GM21723 (cell line): ENCODE data around the gene C5.

Source experiments
- ATAC-seq: cut with Tn5 transposase; IDR thresholded peaks from one replicate; pipeline ENCODE4 v1.9.1; 2021; ENCODE audit warnings: mild to moderate bottlenecking, moderate library complexity; ENCODE audit not compliant: unreplicated experiment

C5 gene

DNA sequence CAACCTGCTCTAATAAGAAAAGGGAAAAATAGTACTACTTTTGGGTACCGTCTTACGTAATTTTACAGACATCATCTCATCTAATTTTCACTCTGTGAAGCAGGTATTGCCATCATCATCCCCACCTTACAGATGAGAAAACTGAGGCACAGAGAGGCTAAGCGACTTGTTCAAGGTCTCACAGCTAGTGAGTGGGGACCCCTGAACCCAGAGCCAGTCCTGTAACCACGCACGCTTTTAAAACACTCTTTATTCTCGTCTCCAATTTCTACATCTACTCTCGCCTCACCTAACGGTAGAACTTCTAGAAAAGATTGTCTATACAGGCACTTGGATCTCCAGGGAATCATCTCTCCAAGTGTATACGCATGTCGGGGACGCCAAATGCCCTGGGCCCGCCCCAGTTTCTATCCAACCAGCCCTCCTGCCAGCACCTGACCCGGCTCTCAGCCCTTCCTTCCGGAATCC lies 122.0 kb downstream of the C5 start:
- ATAC-seq = peak; percentile 0

DNA sequence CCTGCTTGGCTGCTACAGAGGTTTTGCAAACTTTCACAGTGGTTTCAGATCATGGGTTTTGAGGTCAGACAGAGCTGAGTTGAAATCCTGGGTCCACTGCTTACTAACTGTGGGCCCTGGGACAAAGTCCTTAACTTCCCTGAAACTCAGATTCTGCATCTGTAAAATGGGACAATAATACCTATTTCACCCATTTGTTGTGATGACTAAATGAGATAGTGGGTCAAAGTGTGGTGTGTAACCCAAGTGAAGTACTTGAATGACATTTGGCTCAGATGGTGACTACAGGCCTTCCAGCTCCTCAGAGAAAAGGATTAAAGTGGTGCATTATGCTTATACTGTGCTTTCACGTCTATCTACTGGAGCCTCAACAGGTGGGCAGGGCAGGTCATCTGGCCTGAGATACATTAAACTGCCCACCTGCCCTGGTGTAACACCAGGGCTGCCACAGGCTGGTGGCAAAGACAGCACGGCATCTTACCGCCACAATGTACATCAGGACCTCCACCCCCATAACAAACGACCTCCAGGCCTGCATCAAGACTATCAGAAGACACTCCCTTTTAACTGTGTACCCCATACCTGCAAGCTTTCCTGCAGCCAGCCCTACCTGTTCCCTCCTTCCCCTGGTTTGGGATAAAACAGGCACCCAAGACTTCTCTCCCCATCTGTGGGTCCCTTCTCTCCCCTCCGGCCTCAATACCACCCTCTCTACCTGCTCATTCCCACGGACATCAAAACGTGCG lies 122.6 kb downstream of the C5 start:
- ATAC-seq = no peak

DNA sequence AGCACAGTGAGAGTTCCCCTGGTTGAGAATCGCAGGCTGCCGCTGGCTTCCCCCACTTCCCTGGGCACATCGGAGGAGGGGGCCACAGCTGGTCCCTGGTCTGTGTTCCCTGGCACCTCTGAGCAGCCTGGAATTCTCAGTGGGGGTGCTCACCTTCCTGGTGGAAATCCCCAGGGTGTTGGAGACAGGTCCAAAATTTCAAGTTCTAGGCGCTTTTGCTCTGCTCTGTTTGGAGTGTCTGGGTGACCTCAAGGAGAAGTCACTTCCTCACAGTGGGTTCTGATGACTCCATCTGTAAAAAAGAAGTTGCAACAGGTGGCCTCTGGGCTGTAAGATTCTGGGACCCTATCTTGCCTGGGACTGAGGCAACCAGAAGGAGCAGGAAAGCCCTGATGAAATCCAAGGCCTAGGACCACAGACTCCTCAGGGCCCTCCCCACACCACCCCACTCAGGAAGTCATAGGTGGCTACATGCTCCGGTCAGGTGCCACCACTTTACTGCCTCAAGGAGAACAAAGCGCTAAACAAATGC lies 123.6 kb downstream of the C5 start, which contains the start of gene TRAF1:
Gene TRAF1 (minus strand): TSS at position 400 of the 532 bp plus-strand sequence. CDS start 721 bp downstream, outside the sequence.
- ATAC-seq = peak; percentile 14

- ATAC-seq = peak; percentile 35
These were observed 124.3 kb downstream of the C5 start for GRCh38 chr9:120925535-120926396.

- no peak for ATAC-seq
These were observed 125.2 kb downstream of the C5 start for GRCh38 chr9:120924698-120925534.

DNA sequence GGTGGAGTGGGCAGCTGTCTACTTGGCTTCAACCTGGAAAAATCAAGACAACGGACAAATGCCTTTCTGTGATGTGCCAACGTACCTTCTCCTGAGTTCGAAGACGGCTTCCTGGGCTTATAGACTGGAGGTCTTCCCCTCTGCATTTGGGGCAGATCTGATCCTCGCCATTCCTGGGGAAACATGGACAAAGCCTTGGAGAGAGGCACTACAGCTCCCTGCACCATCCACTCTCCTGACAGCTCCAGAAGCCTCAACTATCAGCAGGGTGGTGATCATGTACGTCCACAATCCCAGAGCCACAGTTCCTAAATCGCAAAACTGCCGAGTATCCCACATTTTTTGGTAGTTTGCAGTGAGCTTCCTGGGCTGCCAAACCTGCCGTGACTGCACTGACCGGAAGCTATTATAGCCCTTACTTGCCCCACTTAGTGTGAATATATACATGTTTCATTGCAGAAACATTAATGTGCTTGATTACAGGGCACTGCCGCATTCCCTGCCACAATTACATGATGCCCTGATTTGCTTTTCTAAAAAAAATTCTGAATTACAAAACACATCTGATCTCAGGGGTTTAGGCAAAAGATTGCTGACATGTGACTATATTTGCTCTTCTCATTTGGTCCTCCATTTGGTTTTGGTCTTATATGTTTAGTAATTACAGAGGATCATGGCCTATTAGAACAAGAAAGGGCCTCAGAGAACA lies 126.3 kb downstream of the C5 start:
- ATAC-seq = no peak

GRCh38 chr9:120922404-120923195 lies 127.5 kb downstream of the C5 start:
- ATAC-seq = no peak

DNA sequence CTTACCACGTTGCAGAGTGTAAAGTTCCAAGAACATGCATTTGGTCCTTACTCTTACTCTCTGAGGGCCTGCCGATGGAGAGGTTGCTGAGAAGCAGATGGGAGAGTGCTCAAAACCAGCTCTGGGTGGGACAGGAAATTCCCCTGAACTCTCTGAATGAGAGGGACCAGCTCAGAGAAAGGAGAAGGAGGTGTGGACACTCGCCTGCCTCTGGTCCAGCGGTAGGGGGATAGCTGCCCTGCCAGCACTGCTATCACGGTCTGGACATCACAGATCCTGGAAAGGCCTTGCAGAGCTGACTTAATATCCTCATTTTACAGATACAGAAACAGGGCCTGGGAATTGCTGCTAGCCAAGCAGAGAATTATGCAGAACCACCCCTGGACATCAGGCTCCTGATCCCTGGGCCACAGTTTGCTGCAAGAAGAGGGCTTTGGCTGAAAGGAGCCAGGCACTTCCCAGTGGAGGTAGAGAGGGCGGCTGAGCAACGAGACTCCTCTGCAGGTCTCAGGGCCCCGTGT lies 128.4 kb downstream of the C5 start:
- ATAC-seq = no peak

DNA sequence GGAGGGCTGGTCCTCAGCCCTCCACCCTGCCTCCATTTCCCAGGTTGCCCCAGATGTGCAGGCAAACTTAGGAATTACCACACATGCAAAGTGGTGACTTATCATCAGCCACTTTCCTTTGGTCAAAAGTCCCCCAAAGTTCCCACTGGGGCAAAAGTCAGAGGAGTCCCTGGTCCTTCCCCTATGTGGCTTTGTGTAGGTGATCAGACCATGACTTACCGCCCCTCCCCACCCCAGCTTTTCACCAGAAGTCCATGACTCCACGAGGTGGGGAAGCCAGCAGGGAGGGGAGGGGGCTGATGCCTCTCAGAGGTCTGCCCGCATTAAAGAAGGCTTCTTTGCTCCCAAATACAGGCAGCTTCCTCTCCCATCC lies 129.3 kb downstream of the C5 start:
- ATAC-seq = no peak

DNA sequence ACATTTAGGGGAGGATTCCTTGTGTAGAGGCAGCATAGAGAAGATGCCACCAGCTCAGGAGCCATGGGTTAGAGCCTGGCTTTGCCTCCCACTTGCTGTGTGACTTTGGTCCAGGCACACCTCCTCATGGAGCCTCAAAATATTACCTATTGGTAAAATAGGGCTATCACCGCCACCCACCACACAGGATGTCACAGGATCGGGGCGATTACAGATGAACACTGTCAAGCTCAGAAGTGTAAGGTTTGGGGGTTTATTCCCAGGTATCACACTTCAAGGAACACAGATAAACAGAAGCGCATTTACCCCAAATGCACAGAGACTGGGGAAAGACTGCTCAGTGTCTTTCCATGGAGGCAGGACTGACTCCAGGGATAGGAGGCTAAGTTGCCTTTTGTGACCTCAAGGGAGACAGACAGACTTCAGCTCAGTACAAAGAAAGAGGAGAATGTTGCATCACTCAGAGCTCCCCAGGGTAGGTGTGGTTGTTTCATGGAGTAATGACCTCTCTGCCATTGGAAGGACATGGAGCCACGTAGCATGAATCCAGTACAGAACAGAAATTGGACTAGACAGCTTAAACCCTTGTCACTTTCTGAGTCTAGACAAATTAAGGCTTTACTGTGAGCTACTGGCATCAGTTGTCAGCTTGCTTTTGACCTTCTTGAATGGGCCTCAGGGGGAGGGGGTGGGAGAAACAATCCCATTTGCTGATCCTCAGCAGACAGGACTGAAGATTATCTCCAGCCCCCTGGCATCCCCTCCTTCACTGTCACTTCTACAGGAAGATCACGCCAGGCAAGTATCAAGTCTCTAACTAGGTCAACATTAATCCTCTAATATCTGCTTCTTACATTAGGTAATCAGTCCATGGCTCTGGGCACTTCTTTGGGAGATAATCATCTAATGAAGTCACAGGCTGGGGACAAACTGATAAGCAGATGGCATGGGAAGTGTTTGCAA lies 130.0 kb downstream of the C5 start:
- no peak for ATAC-seq

GRCh38 chr9:120918931-120919842 lies 130.9 kb downstream of the C5 start:
- ATAC-seq = no peak

DNA sequence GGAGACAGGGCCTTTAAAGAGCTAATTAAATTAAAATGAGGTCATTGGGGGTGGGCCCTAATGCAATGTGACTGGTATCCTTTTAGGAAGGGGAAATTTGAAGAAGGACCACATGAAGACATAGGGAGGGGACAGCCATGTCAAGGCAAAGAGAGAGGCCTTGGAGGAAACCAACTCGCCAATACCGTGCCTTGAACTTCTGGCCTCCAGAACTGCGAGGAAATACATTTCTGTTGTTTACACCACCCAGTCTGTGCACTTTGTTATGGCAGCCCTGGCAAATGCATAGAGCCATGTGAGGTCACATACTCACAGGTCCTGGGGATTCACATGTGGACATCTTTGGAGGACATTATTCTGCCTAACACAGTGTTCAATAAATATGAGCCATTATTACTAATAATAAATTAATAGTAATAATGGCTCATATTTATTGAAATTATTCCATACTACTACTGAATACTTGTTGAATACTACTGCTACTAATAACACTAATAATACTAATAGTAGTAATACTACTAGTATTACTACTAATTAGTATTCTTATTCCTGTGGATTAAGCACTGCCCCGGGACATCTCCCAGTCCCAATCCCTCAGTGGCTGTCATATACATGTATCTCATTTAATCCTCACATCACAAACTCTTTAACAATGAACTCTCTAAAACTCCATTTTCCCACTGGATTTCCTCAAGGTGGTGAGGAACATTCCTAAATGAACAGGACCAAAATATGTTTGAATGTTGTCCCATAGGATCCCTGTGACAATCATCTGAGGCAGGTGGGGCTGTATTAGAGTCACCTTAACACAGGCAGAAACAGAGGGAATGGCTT lies 131.9 kb downstream of the C5 start:
- ATAC-seq = no peak

GRCh38 chr9:120916991-120917880 lies 132.8 kb downstream of the C5 start:
- no peak for ATAC-seq

- no peak for ATAC-seq
These were observed 133.5 kb downstream of the C5 start for GRCh38 chr9:120916588-120916987.

- ATAC-seq = no peak
These were observed 134.1 kb downstream of the C5 start for GRCh38 chr9:120915854-120916470.
